NCI-H82 (cell line): ENCODE data around the gene SYNC.
"Not testable (repeated sequence)": the region's sequence is repeated elsewhere in the genome, so short reads cannot be mapped to it uniquely, and the experiment has no call there.

Experiments
- DNase-seq: peaks from one replicate; lab custom pipeline; 2025; lab: John Stamatoyannopoulos, UW

The SYNC gene

DNA sequence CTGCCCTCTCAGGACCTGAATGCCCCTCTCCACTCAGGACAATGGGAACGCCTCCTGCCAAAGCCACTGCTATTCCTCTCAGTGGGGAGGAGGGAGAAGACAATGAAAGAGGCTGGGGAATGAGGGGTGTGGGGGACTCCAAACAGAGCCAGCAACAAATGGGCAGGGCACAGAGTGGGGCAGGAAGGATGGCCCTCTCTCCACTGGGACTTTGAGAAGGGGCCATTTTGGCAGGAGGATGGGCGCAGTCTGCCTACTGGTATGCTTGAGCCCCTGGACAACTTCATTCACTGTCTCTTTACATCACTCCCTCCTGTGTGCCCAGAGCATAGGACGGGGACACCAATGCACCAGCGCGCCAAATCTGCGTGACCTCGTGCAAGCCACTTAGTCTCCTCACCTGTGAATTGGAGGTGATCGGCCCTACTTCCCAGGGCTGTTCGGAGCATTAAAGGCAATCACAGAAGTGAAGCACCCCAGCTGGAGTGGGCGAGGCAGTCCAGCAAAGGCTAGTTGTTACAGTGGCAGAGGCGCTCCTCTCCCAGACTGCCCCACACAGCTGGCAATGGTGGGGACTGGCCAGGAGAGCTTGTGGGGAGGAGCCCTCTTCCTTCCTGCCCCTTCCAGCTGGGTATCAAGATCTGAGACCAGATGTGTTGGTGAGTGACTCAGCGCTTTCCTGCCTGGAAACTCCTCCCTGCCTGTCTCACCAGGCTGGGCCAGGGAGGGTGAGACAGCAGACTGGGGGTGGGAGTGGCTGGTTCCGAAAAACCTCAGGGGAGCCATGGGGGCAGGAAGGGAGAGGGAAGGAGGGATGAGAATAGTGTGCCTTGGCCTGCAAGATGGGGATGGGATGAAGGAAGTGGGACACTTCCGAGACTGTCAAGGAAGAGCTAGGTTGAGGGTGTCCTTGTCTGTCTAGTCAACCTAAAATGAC is 22.4 kb upstream of the SYNC start:
- peak; percentile 77 for DNase-seq

- no peak for DNase-seq
Measured at GRCh38 chr1:32719681-32720275, 17.2 kb upstream of the SYNC start.

DNA sequence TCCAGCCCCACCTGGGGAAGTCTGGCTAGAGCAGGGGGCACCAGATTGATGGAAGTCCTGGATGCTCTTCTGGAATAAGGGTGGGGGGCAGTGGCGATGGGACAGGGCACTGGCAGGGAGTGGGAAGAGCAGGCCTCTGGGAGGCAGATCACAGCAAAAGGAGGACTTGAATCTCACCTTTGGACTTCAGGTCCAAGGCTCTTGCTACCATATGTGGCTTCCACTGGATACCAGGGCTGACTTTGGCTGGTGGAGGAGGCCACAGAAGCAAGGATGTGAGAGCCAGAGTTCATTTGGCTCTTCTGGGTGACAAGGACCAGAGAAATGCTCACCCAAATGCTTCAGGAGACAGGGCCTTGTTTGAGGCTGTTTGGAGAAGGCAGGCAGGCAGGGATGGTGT is 16.0 kb upstream of the SYNC start:
- DNase-seq, result no peak

GRCh38 chr1:32718036-32718435 is 15.5 kb upstream of the SYNC start:
- no peak for DNase-seq

GRCh38 chr1:32717503-32717902 is 14.9 kb upstream of the SYNC start:
- DNase-seq, result no peak

DNA sequence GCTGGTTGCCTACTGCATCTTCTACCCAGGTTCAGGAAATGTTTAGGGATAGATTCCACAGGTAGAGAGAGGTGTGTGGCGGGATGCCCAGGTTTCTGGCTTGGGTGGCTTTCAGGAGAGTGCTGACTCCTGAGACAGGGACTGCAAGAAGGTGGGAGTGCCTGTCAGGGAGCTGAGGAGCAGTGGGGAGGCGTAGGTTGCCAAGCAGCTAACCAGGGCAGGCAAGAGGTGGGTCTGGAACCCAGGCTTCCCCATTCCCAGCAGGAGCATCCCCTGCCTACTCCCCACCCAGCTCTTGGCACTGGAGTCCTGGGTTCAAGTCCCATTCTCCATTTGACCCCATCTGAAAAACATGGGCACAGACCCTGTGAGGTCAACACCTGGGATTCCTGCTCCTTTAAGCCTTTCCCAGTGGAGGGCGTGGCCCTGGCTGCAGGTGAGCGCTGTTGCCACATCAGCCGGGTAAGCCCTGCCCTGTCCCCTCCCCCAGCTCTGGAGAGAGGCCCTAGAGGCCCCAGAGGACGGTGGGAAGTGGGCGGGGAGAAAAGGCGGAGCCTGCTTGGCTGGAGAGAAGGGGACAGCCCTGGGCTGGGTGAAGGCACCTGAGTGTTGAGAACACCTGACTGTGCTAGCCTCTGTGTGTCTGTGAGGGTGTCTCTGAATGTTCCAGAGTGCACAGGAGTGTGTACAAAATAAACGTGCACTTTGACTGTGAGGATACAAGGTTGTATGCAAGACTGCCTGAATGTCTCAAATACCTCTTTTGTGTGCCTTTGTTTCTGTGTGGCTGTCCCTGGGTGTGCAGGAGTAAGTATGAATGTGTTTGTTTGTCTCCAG is 14.0 kb upstream of the SYNC start:
- peak; percentile 93 for DNase-seq

GRCh38 chr1:32715901-32716311 is 13.3 kb upstream of the SYNC start:
- no peak for DNase-seq

- no peak for DNase-seq
Measured at GRCh38 chr1:32714277-32714676, 11.7 kb upstream of the SYNC start.

DNA sequence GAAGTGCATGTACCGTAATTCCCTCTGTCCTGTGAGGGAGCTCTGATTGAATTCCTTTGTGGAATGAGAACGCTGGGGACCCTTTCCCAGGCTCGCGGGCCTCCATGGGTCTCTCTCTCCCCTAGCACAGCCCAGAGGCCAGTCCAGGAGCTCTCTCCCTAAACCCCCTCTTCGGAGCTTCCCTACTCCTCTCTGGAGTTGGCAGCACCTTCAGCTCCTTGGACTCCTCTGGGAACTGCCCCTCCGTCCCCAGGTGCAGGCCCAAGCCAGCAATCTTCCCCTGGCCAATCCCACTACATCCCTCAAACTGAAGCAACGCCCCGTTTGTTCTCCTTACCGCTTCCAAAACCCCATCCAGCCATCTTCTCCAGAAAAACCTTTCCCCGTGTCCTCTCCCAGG is 10.5 kb upstream of the SYNC start:
- no peak for DNase-seq

DNA sequence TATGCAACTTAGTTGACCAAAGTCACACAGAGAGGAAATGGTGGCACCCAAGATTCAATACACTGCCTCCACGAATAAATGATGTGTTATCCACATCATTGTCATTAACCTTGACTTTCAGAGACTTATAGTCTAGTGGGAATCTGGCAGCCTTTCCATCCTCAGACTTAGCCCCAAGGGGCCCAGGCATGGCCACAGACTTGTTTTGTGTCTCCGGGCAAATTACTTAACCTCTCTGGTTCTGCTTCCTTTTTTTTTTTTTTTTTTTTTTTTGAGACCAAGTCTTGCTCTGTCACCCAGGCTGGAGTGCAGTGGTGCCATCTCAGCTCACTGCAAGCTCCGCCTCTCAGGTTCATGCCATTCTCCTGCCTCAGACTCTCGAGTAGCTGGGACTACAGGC is 8.7 kb upstream of the SYNC start:
- DNase-seq, result not testable (repeated sequence)

- no peak for DNase-seq
Measured at GRCh38 chr1:32709476-32709875, 6.9 kb upstream of the SYNC start.

DNA sequence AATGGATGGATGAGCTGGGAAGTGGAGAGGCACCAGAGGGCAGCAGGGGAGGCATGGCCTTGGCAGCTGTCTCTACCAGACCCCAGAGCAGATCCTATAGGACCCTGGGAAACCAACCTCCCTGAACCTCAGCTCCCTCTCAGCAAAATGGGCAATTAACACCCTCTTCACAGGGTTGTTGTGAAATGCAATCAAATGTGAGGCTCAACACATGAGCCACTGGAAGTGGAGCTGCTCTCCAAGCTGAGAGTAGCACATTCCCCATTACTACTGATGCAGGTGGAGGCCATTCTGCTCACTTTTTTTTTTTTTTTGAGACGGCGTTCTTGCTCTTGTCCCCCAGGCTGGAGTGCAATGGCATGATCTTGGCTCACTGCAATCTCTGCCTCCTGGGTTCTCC is 6.5 kb upstream of the SYNC start:
- DNase-seq, result no peak

DNA sequence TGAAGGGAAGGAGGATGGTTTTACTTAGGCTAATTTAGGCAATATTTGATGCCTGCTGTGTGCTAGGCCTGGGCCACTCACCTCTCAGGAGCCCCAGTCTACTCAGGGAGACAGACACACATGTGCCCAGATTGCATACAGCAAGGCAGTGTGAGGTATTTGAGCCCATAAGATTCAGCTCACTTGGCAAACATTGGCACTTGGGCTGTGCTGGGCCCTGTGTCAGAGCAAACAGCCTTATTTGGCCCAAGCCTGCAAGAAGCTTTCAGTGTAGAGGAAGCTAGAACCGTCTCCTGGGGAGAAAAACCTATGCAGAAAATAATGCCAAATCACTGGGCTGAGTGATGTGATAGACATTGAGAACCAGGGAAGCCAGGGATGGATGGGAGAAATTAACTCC is 3.9 kb upstream of the SYNC start:
- DNase-seq, result no peak

- DNase-seq, result no peak
Measured at GRCh38 chr1:32705516-32705915, 2.9 kb upstream of the SYNC start.

- DNase-seq, result no peak
Measured at GRCh38 chr1:32703479-32704291, 1.1 kb upstream of the SYNC start.

- no peak for DNase-seq
Measured at GRCh38 chr1:32701951-32702598, 495 bp downstream of the SYNC start.

DNA sequence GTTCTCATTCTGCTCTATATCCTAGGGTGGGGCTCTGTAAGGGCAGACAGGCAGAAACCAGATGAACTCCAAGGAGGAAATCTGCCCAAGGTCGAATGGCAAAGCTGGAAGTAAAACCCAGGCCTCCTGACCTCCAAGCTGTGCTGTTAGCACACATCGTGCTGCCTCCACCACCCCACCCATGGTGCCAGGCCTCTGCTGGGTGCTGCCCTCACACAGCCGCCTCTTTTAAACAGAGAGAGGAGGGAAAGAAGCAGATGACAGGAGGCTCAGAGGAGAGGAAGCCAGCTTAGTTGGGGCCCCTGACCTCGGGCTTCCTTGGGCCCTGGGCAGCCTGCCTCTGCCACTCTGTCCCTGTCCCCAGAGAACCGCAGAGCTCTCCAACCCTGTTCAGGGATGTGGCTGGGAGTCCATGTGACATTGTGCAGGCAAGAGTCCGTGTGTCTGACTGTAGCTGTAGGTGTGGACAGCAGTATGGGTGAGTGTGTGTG is 1.1 kb downstream of the SYNC start:
- DNase-seq, result no peak

GRCh38 chr1:32696996-32697395 is 5.6 kb downstream of the SYNC start:
- DNase-seq, result not testable (repeated sequence)

DNA sequence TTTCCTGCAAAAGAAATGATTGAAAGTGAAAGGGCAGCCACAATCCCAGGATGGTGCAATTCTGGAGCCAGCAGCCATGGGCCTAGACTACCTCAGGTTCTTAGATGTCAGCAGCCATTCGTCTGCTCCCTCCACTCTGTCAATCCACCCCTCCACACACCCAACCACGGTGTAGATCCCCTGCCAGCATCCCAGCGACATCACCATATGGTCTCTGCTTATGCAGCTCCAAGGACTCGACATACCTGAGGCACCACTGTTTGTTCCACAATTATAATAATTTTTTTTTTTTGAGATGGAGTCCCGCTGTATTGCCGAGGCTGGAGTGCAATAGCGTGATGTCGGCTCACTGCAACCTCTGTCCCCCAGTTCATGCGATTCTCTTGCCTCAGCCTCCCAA is 6.5 kb downstream of the SYNC start:
- DNase-seq, result peak; percentile 38

DNA sequence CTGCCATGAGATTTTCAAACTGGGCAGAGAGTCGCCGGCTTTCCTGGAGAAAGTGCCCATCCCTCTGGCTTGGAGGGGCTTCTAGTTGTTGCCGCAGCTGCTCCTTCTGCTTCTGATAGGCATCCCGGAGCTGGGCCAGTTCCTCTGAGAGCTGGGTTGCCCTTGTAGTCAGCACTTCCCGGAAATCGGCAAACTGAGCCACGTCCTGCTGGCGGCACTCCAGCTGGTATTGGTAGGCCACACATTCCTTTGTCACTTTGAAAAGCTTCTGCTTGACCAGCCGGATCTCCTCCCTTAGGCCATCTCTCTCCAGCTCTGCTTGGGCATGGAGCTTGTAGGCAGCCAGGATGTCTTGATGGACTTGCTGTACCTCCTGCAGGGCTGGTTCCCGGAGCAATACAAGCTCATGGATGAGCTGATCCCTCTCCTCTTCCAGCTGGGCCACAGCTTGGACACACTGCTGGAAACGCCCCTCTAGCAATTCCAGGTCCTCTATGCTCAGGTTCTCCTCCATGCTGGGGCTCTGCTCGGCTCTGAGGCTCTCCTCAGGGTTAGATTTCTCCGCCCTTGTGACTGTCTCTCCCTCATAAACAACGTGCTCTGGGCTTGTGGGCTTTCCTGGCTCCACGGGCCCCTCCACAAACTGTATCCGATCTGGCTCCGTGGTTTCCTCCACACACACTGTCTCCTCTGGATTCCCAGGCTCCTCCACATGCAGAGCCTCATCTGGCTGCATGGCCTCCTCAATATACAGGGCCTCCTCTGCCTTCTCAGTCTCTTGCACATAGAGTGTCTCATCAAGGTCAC is 7.3 kb downstream of the SYNC start:
- DNase-seq, result no peak
